ENCODE data around the gene TBATA.

GRCh38 chr10:70834441-70835151 is 49.4 kb upstream of the TBATA start:
- TF ChIP-seq CTCF (IDR thresholded peaks at IDR 0.05) (no peak), ZFX (IDR thresholded peaks at IDR 0.05; ENCODE audit: borderline replicate concordance) (no peak)

All from 22Rv1 (cell line).